GM12891 (cell line): ENCODE measurements around the gene COX7A2.

Experiments
- PAX5 ChIP-seq: IDR thresholded peaks from 2 replicates; pipeline ENCODE4 v1.6.1; 2011; ENCODE audit warnings: low read length, moderate library complexity, mild to moderate bottlenecking; ENCODE audit not compliant: insufficient read depth, severe bottlenecking
- POLR2A ChIP-seq: IDR thresholded peaks from 2 replicates; pipeline ENCODE4 v1.6.1; 2011; ENCODE audit warnings: low read depth, low read length, control low read depth
- POLR2AphosphoS5 ChIP-seq: IDR thresholded peaks from 2 replicates; pipeline ENCODE4 v1.6.1; 2011; ENCODE audit warnings: low read depth, low read length, control low read depth
- TAF1 ChIP-seq: IDR thresholded peaks from 2 replicates; pipeline ENCODE4 v1.6.1; 2011; ENCODE audit warnings: low read depth, low read length, control low read depth

GRCh38 chr6:75243333-75244062 is at the start of gene COX7A2:
- TF ChIP-seq POLR2AphosphoS5 (peak; percentile 97), POLR2A (peak; percentile 97), PAX5 (peak; percentile 29), TAF1 (peak; percentile 90; the same call in 1 of the 2 replicates)
